ENCODE measurements around the gene TEX30.

Gene TEX30

GRCh38 chr13:102772042-102772425, 1.6 kb downstream of the TEX30 start:
- Histone ChIP-seq H2BK12ac (ENCODE audit: low read length) (no peak overlapping the region), H4K91ac (ENCODE audit: low read depth, low read length, poor library complexity) (no peak overlapping the region), H3K27ac (replicated peaks; ENCODE audit: low read length) (no peak overlapping the region), H3K23ac (ENCODE audit: low read depth, low read length, poor library complexity) (no peak overlapping the region), H3K79me1 (ENCODE audit: low read depth, low read length) (peaks cover 5% of the 10 kb centered on the region), H3K14ac (ENCODE audit: low read length) (no peak overlapping the region), H2BK120ac (ENCODE audit: low read depth, low read length) (no peak overlapping the region), H3K27me3 (ENCODE audit: control insufficient read depth in 3 of 3, insufficient read depth in 3 of 3, low read depth in 1 of 3, low read length in 3 of 3) (peaks cover 0 to 3% (median 0%) of the 10 kb centered on the region in 3 experiments), H2AK5ac (ENCODE audit: low read depth, low read length) (no peak overlapping the region), H3K4me1 (ENCODE audit: control insufficient read depth in 2 of 2, insufficient read depth in 1 of 2, low read depth in 1 of 2, low read length in 2 of 2) (peaks cover 0 to 7% of the 10 kb centered on the region in 2 donors), H3K18ac (ENCODE audit: low read length) (no peak overlapping the region), H3K4ac (ENCODE audit: low read length) (no peak overlapping the region), H3K9ac (ENCODE audit: low read depth, low read length, poor library complexity) (no peak overlapping the region), H4K8ac (ENCODE audit: low read depth, low read length) (no peak overlapping the region), H3K4me2 (ENCODE audit: insufficient read depth, low read length, poor library complexity, severe bottlenecking) (no peak overlapping the region), H3K9me3 (replicated peaks in 1 of 2; ENCODE audit: control insufficient read depth in 2 of 2, insufficient read depth in 1 of 2, low read depth in 1 of 2, low read length in 2 of 2) (peaks cover 0 to 3% of the 10 kb centered on the region in 2 donors), H2BK5ac (ENCODE audit: low read length) (no peak overlapping the region), H2AFZ (ENCODE audit: low read length) (no peak overlapping the region), H3K4me3 (ENCODE audit: low read length in 2 of 2) (no peak overlapping the region), H2BK15ac (ENCODE audit: low read length) (no peak overlapping the region), H3K36me3 (replicated peaks in 1 of 2; ENCODE audit: control insufficient read depth in 2 of 2, insufficient read depth in 2 of 2, low read length in 2 of 2) (no peaks in the 10 kb centered on the region)
- no peak for DNase-seq (ENCODE audit: low spot score)
- WGBS, 2 donors (ENCODE audit: extremely low coverage in 2 of 2, insufficient read length in 2 of 2, insufficient replicate concordance in 1 of 2): no CpG with 5 or more reads among the region's 16 CpGs

DNA sequence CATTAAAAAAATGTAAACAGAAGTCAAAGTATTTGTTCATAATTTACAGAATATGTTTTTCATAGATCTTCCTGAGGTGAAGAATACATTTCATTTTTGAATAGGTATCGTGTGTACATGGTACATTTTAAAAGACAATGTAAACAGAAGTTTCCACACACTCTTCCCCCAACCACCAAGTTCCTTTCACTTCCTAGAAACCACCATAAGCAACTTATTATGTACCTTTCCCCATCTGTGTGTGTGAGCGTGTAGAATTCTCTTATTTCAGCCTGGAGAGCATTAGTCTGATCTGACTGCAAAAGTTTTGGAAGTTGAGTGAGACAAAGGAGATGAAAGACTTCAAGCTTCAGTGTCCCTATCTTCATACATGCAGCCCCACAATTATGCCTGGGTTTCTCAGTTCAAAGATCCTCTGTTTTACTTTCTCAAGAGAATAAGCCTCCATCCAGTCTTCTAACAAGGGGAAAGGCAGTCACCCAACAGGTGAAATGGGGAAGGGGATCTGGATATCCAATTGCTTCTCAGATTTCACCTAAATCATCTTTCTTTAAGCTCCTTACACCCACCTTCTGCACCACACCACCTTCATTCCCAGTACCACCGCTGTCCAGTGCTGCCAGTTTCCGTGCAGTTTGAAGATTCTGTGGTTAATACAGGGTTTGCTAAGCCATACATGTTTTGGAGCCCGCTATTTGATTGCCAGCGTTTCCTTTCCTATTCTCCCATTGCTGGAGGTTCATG, 2.1 kb downstream of the TEX30 start:
- Histone ChIP-seq H3K27me3 (ENCODE audit: control insufficient read depth in 3 of 3, insufficient read depth in 3 of 3, low read depth in 1 of 3, low read length in 3 of 3) (peaks cover 0 to 3% (median 0%) of the 10 kb centered on the region in 3 experiments), H3K14ac (ENCODE audit: low read length) (no peak overlapping the region), H2BK12ac (ENCODE audit: low read length) (no peak overlapping the region), H2BK15ac (ENCODE audit: low read length) (no peak overlapping the region), H2AFZ (ENCODE audit: low read length) (no peak overlapping the region), H3K4me3 (ENCODE audit: low read length in 2 of 2) (no peak overlapping the region), H4K8ac (ENCODE audit: low read depth, low read length) (no peak overlapping the region), H3K4me2 (ENCODE audit: insufficient read depth, low read length, poor library complexity, severe bottlenecking) (no peak overlapping the region), H3K27ac (replicated peaks; ENCODE audit: low read length) (no peak overlapping the region), H3K4me1 (ENCODE audit: control insufficient read depth in 2 of 2, insufficient read depth in 1 of 2, low read depth in 1 of 2, low read length in 2 of 2) (peaks cover 0 to 7% of the 10 kb centered on the region in 2 donors), H2BK5ac (ENCODE audit: low read length) (no peak overlapping the region), H3K36me3 (replicated peaks in 1 of 2; ENCODE audit: control insufficient read depth in 2 of 2, insufficient read depth in 2 of 2, low read length in 2 of 2) (no peaks in the 10 kb centered on the region), H3K79me1 (ENCODE audit: low read depth, low read length) (peaks cover 5% of the 10 kb centered on the region), H2BK120ac (ENCODE audit: low read depth, low read length) (no peak overlapping the region), H3K9ac (ENCODE audit: low read depth, low read length, poor library complexity) (no peak overlapping the region), H2AK5ac (ENCODE audit: low read depth, low read length) (no peak overlapping the region), H3K23ac (ENCODE audit: low read depth, low read length, poor library complexity) (no peak overlapping the region), H3K9me3 (replicated peaks in 1 of 2; ENCODE audit: control insufficient read depth in 2 of 2, insufficient read depth in 1 of 2, low read depth in 1 of 2, low read length in 2 of 2) (peaks cover 0 to 3% of the 10 kb centered on the region in 2 donors), H3K4ac (ENCODE audit: low read length) (no peak overlapping the region), H4K91ac (ENCODE audit: low read depth, low read length, poor library complexity) (no peak overlapping the region), H3K18ac (ENCODE audit: low read length) (no peak overlapping the region)
- no CpG with 5 or more reads among the region's 6 CpGs for WGBS, 2 donors (ENCODE audit: extremely low coverage in 2 of 2, insufficient read length in 2 of 2, insufficient replicate concordance in 1 of 2)
- DNase-seq (ENCODE audit: low spot score): no peak

DNA sequence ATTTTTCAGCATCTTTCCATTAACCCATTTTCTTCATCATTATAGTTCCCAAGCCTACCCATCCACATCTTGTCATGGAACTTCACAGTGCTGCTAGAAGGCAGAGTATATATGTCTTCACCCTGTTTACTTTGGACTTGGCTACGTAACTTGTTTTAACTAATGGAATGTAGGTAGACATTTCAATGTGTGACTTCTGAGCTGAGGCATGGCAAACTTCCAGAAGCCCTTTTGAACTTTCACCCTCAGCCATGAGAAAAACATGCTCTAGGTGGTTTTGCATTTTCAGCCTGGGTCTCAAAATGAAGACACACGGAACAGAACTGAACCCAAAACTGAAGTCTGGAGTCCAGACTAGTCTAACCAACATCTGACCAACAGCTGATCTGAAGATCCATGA, 3.2 kb downstream of the TEX30 start:
- H3K9me3 ChIP-seq (replicated peaks in 1 of 2; ENCODE audit: control insufficient read depth in 2 of 2, insufficient read depth in 1 of 2, low read depth in 1 of 2, low read length in 2 of 2): peaks cover 0 to 3% of the 10 kb centered on the region in 2 donors
- no CpG with 5 or more reads among the region's 2 CpGs for WGBS, 2 donors (ENCODE audit: extremely low coverage in 2 of 2, insufficient read length in 2 of 2, insufficient replicate concordance in 1 of 2)
- peaks cover 0 to 3% (median 0%) of the 10 kb centered on the region in 3 experiments for H3K27me3 ChIP-seq (ENCODE audit: control insufficient read depth in 3 of 3, insufficient read depth in 3 of 3, low read depth in 1 of 3, low read length in 3 of 3)
- H3K4me3 ChIP-seq (ENCODE audit: low read length in 2 of 2): no peak overlapping the region
- no peak overlapping the region for H4K91ac ChIP-seq (ENCODE audit: low read depth, low read length, poor library complexity)
- no peak overlapping the region for H2AK5ac ChIP-seq (ENCODE audit: low read depth, low read length)
- H3K36me3 ChIP-seq (replicated peaks in 1 of 2; ENCODE audit: control insufficient read depth in 2 of 2, insufficient read depth in 2 of 2, low read length in 2 of 2): no peaks in the 10 kb centered on the region
- H3K23ac ChIP-seq (ENCODE audit: low read depth, low read length, poor library complexity): no peak overlapping the region
- H3K4me1 ChIP-seq (ENCODE audit: control insufficient read depth in 2 of 2, insufficient read depth in 1 of 2, low read depth in 1 of 2, low read length in 2 of 2): peaks cover 0 to 7% of the 10 kb centered on the region in 2 donors
- no peak overlapping the region for H3K27ac ChIP-seq (replicated peaks; ENCODE audit: low read length)
- H2BK120ac ChIP-seq (ENCODE audit: low read depth, low read length): no peak overlapping the region
- H2BK5ac ChIP-seq (ENCODE audit: low read length): no peak overlapping the region
- no peak overlapping the region for H3K9ac ChIP-seq (ENCODE audit: low read depth, low read length, poor library complexity)
- no peak overlapping the region for H3K14ac ChIP-seq (ENCODE audit: low read length)
- H2BK12ac ChIP-seq (ENCODE audit: low read length): no peak overlapping the region
- H3K18ac ChIP-seq (ENCODE audit: low read length): no peak overlapping the region
- H2BK15ac ChIP-seq (ENCODE audit: low read length): no peak overlapping the region
- H4K8ac ChIP-seq (ENCODE audit: low read depth, low read length): no peak overlapping the region
- no peak overlapping the region for H2AFZ ChIP-seq (ENCODE audit: low read length)
- no peak overlapping the region for H3K4ac ChIP-seq (ENCODE audit: low read length)
- no peak for DNase-seq (ENCODE audit: low spot score)
- H3K79me1 ChIP-seq (ENCODE audit: low read depth, low read length): peaks cover 5% of the 10 kb centered on the region
- H3K4me2 ChIP-seq (ENCODE audit: insufficient read depth, low read length, poor library complexity, severe bottlenecking): no peak overlapping the region

GRCh38 chr13:102769679-102770078, 3.9 kb downstream of the TEX30 start:
- Histone ChIP-seq H3K27me3 (ENCODE audit: control insufficient read depth in 3 of 3, insufficient read depth in 3 of 3, low read depth in 1 of 3, low read length in 3 of 3) (peaks cover 0 to 3% (median 0%) of the 10 kb centered on the region in 3 experiments), H2BK12ac (ENCODE audit: low read length) (no peak overlapping the region), H2AK5ac (ENCODE audit: low read depth, low read length) (no peak overlapping the region), H3K14ac (ENCODE audit: low read length) (no peak overlapping the region), H3K23ac (ENCODE audit: low read depth, low read length, poor library complexity) (no peak overlapping the region), H3K4me3 (ENCODE audit: low read length in 2 of 2) (no peak overlapping the region), H3K9me3 (replicated peaks in 1 of 2; ENCODE audit: control insufficient read depth in 2 of 2, insufficient read depth in 1 of 2, low read depth in 1 of 2, low read length in 2 of 2) (peaks cover 0 to 3% of the 10 kb centered on the region in 2 donors), H4K8ac (ENCODE audit: low read depth, low read length) (no peak overlapping the region), H4K91ac (ENCODE audit: low read depth, low read length, poor library complexity) (no peak overlapping the region), H2AFZ (ENCODE audit: low read length) (no peak overlapping the region), H3K18ac (ENCODE audit: low read length) (no peak overlapping the region), H3K4me2 (ENCODE audit: insufficient read depth, low read length, poor library complexity, severe bottlenecking) (no peak overlapping the region), H2BK5ac (ENCODE audit: low read length) (no peak overlapping the region), H3K27ac (replicated peaks; ENCODE audit: low read length) (no peak overlapping the region), H3K4ac (ENCODE audit: low read length) (no peak overlapping the region), H3K4me1 (ENCODE audit: control insufficient read depth in 2 of 2, insufficient read depth in 1 of 2, low read depth in 1 of 2, low read length in 2 of 2) (peaks cover 0 to 7% of the 10 kb centered on the region in 2 donors), H3K9ac (ENCODE audit: low read depth, low read length, poor library complexity) (no peak overlapping the region), H3K36me3 (replicated peaks in 1 of 2; ENCODE audit: control insufficient read depth in 2 of 2, insufficient read depth in 2 of 2, low read length in 2 of 2) (no peaks in the 10 kb centered on the region), H2BK15ac (ENCODE audit: low read length) (no peak overlapping the region), H2BK120ac (ENCODE audit: low read depth, low read length) (no peak overlapping the region), H3K79me1 (ENCODE audit: low read depth, low read length) (peaks cover 5% of the 10 kb centered on the region)
- no CpG with 5 or more reads among the region's 4 CpGs for WGBS, 2 donors (ENCODE audit: extremely low coverage in 2 of 2, insufficient read length in 2 of 2, insufficient replicate concordance in 1 of 2)
- no peak for DNase-seq (ENCODE audit: low spot score)

Data from neuronal stem cell (in vitro differentiated cells).